GM18858 (cell line): Measurements from ENCODE around the gene B4GALNT3.

Experiments
- ATAC-seq: cut with Tn5 transposase; IDR thresholded peaks from one replicate; pipeline ENCODE4 v1.9.1; 2021; ENCODE audit not compliant: unreplicated experiment

B4GALNT3 gene

DNA sequence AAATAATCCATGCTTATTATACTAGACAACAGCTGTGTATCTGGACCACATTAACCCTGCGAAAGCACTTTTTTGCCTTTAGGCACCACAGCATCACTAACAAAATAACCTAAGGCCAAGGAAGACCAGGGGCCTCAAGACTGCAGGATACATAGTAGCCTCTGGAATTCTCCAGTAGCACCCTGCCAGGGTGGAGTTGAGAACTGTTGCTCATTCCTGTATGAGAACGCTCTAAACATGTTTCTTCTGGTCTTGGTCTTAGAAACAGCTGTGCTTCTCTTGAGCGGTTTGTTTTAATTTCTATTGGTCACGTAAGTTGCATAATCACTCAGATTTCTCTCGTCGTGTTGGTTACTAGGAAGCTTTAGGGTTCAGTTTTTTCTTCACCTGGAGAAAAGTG is 7.9 kb downstream of the B4GALNT3 start:
- no peak for ATAC-seq

DNA sequence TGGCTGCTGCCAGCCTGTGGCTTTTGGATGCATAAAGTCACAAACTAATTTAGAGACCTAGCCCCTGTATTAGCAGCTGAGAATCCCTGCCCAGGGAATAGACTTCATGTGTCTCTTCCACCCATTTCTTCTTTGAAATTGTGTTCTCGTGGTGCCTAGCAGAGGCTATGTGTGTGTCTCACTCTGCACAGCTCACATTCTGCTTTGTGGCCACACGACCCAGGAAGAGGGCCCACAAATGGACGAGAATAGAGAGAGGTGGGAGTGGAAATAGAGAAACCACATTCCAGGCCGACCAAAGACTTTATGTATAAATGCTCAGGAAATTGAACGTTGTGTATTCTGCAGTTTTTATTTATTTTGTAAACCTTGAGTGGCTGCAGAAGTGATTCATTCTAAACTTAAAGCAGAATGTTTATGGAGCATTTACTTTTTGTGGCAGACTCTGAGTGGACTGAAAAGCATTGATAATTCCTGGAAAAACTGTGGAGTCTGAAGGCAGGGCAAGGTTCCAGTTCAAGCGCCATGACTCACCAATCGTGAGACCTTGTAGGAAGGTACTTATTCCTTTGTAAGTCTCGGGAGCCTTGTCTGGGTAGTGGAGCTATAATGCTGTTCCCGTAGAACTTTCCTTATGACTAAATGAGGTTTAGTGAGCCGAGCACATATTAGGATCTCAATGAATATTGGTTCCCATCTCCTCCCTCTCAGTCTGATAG is 9.1 kb downstream of the B4GALNT3 start:
- ATAC-seq, result no peak

DNA sequence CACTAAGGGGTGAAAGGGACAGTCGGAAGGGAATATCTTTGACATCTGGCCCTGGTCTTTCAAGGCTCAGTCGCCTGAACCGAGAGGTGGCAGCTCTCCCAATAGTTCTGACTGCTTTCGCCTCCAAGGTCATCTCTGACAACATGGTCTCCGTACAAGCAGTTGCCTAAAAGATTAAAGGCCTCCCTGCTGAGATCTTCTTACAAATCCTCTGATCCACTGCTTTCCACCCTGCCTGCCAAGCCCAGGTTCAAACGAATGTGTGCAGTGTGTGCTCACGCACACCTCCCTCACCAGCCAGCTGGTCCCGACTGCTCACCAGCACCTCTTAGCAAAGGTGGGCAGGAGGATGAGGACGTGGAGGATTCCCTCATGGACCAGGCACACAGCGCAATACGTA is 10.4 kb downstream of the B4GALNT3 start:
- ATAC-seq, result no peak

DNA sequence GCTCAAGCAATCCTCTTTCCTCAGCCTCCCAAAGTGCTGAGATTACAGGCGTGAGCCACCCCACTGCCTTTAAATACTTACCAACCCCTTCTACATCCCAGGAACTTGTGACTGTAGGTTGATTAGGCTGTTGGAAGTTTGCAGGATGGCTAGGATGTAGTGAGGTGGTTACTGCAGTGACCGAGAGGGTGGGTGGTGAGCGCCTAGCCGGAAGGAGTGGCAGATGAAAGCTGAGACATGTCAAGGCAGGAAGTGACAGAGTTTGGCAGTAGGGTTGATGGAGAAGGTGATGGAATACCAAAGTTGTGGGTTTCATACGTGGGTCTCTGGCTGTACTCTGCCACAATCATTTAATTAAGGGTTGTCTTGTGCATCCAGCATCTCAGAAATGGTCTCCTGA is 13.5 kb downstream of the B4GALNT3 start:
- no peak for ATAC-seq

DNA sequence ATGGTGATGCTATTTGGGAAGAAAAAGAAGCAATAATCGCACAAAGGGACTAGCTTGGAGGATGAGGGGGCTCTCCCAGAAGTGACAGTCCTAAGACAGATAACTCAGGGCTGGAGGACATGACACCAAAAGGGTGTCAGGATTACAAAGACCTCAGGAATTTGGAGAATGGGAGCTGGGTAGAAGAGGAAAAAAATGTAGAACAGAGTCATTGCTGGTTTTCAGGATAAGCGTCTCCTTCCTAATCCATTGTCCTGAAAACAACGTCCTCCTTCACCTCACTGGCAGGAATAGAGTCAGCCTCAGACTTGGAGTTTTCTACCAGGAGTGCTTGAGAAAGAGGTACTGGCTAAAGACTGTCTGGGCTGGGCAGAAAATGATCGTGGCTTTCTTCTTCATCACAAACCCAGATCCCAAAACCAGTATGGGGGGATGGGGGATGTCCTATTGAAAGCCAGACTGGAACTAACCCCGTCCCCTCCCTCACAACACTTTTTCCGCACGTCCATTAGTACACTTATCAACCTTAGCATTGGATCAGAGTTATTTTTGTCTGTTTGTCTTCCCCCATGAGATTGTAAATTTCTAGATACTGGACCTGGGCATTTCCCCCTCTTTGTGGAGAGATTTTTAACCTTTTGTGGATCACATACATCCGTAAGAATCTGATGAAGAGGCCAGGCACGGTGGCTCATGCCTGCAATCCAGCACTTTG is 14.3 kb downstream of the B4GALNT3 start:
- ATAC-seq, result no peak

DNA sequence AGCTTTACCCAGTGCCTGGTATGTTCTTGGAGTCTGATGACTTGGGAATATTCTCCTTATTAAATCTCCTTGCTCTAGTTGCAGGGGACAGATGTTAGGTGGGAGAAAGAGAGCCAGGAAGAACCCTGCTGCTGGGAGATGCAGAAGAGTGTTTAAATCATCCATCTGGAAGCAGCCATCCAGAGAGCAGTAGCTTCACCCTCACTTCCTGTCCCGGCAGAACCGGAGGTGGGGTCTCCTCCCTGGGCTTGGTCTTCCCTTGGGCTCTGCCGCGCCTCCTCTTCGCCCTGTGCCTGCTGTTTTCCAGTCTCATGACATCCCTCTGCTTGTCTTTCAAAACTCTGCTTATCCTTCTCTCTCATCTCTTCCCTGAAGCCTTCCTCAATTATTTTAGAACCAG is 15.5 kb downstream of the B4GALNT3 start:
- no peak for ATAC-seq

DNA sequence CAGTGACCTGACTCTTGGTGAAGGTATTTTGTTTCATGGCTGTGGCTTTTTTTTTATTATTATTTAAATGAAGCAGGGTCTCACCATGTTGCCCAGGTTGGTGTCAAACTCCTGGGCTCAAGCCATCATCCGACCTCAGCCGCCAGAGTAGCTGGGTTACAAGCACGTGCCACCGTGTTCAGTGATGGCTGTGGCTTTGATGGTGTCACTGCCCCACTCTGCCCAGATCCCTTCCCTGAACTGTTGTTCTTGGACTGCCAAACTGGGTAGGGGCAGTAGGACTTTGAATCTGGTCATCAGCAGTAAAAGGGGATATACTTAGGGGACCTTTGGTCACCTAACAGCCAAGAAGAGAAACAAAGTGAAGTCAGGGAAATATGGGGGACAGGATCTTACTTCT is 19.4 kb downstream of the B4GALNT3 start:
- ATAC-seq, result no peak

DNA sequence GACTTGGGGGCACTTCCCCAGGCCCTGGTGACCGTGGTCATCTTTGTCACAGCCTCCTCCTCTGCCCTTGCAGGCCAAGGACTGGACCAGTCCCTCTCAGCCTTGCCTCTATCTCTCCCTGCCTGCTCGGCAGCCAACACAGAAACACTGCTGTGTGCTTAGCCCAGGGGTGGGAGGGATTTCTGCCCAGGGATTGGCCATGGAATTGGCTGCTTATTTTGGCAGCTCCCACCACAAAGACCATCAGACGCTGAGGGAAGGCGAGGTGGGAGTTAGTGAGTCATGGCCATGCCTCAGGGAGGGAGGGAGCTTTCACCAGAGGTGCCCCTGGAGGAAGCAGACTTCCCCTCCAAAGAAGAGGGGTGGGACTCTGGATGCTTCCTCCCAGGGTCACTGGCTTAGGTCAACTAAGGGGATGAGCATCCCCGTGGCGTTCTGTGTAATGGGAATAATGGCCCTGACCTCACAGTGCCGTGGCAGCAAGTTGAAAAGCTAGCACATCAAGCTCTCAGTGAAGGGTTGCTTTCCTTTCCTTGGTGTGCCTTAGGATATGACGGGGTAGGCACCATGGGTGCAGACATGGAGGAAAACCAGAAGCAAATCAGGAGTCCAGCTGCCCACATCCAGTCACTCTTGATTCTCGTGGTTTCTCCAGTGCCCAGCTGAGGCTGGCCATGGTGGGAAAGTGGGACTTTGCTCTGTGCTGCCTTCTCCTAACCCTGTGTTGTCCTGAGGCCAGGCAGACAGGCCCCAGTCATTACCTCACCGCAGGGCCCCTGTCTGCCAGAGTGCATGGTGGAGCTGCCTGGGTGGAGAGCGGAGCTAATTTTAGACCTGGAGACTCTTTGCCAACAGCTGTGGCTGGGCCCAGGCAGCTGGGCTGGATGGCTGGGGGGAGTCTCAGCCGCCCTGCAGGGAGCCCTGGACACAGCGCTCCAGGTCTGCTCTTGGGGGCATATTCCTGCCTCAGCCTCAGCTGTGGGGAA is 21.4 kb downstream of the B4GALNT3 start:
- ATAC-seq, result no peak

DNA sequence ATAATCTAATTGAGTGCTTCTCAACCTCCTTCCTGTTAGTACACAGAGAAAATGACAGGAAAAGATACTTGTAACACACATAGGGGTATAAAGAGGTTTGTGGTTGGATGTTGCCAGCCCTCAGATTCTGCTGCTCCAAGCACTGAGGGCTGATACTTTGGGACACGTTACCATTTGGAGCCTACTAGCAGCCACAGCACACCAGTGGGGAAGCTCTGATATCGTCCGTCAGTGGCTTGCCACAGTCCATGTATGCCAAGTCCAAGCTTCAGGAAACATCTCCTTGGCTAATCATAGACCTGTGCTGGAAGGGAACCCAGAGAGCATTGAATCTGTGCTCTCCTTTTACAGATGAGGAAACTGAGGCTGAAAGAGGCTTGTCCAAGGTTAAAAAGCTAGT is 22.3 kb downstream of the B4GALNT3 start:
- ATAC-seq, result no peak

DNA sequence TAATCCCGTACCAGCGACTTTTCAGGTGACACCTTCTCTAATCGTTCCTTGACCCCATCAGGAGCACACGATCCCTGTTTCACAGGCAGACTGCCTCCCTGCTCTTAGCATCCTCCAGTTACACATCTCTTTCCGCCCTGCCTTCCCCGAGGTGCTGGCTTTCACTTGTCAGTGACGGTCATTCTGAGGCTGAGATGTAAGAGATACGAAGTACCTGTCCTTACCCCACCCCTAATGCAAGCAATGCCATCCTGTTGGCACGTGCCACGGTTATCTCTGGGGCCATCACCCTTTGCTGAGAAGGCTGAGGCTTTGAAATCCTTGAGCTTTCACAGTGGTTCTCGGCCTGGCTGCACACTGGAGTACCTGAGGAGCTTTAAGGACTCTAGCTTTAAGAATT is 24.4 kb downstream of the B4GALNT3 start:
- no peak for ATAC-seq

DNA sequence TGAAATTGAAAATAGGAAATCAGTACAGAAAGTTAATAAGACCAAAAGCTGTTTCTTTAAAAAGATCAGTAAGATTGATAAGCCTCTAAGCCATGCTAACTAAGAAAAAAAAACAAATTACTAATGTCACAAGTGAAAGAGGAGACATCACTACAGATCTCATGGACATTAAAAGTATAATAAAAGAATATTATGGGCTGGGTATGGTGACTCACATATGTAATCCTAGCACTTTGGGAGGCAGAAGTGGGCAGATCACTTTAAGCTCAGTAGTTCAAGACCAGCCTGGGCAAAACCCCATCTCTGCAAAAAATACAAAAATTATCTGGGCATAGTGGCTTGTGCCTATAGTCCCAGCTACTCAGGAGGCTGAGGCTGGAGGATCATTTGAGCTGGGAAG is 30.5 kb downstream of the B4GALNT3 start:
- no peak for ATAC-seq

DNA sequence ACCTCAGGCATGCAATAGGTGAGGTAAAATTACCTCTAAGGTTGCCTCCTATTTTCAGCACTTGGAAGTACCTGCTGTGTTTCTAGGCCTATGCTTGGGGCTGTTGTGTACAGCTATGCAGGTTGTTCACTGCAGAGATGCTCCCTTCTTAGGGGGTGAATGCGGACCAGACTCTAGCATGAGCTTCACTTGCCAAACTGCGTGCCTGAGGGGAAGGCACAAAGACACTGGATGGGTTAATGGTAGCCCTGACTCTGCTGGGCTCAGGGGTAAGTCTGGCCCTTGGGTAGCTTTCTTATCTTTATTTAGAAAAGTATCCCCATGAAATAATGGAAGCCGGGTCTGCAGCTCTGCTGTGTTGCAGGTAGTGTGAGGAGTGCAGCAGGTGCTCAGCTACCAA is 35.7 kb downstream of the B4GALNT3 start:
- no peak for ATAC-seq

DNA sequence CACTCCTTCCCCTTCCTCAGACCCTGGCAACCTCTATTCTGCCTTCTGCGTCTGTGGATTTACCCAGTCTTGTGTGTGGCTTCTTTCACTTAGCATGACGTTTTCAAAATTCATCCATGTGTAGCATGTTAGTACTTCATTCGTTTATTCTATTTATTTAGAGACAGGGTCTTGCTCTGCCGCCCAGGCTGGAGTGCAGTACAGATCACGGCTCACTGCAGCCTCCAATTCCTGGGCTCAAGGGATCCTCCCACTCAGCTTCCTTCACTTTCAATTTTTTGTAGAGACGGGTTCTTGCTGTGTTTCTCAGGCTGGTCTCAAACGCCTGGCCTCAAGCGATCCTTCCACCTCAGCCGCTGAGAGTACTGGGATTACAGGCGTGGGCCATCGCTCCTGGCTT is 37.0 kb downstream of the B4GALNT3 start:
- no peak for ATAC-seq

DNA sequence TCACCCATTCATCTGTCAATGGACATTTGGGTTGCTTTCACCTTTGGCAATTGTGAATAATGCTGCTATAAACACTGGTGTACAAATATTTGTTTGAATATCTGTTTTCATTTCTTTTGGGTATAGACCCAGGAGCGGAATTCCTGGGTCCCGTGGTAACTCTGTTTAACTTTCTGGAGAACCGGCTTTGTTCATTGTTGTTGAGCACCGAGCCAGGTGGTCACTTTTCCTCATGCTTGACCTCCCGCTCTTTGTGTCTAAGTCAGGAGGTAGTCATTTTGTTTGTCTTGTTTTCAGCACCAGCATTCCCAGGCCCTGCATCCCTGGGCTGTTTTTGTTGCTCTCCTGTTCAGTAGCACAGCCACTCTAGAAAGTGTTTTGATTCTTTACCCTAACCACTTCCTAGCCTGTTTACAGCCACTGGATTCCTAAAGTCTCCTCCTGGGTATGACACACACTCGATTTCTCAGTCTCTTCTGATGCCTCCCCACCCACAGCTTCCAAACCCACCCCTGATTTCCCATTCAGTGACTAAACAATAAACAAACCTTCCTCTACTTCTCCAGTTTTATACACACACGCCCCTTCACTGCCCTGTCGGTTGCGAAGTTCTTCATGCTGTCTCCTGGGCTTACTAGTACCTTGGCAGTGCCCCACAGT is 37.9 kb downstream of the B4GALNT3 start:
- no peak for ATAC-seq

DNA sequence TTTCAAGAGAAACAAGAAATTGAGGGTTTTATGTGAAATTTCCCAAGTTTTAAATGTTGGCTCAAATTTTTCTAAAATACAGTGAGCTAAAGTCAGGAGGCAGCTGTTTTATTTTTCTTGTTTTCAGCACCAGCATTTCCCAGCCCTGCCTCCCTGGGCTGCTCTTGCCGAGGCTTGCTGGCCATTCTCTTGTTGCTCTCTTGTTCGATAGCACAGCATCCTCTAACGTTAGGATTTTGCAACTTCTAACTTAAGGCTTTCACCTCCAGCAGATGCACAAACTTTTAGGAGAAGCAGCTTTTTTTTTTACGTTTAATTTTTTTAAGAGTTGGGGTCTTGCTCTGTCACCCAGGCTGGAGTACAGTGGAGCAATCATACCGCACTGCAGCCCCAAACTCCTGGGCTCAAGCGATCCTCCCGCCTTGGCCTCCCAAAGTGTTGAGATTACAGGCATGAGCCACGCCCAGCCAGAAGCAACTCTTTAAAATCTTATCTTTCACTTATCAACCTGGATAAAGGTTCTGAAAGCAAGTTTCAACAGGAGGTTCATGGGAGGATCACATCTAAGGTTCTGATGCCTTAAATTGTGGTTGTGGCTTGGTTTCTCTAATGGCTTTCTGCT is 40.2 kb downstream of the B4GALNT3 start:
- no peak for ATAC-seq

DNA sequence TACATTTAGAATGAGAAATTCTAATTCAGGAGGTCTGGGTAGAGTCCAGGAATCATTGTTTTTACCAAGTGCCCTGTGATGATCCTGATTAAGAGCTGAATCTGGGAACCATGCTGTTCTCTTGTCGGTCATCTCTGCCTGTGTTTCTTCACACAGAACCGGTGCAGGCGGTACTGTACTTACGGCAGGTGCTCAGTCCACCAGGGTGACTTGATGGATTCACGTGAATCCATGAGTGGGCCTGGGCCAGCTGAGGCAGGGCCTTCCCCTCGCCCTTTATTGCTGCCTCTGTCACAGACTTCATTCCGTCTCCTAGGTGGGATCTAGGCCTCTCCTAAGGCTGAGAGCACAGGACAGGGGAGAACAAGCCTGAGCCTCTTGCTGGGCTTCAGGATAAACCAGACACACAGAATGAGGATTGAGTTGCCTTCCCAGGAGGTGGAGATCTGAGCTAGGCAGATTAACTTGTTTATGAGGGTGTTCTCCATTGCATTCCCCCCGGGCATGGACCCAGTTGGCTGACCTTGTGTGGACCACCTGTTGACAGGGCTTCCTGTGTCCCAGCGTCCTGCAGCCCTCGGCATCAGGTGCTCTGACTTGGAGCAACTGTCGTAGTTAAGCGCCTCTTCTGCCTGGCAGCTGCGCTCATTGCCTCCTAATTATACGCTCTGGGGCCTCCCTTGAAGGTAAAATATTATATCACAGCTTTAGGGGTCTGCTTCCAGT is 42.1 kb downstream of the B4GALNT3 start:
- no peak for ATAC-seq

DNA sequence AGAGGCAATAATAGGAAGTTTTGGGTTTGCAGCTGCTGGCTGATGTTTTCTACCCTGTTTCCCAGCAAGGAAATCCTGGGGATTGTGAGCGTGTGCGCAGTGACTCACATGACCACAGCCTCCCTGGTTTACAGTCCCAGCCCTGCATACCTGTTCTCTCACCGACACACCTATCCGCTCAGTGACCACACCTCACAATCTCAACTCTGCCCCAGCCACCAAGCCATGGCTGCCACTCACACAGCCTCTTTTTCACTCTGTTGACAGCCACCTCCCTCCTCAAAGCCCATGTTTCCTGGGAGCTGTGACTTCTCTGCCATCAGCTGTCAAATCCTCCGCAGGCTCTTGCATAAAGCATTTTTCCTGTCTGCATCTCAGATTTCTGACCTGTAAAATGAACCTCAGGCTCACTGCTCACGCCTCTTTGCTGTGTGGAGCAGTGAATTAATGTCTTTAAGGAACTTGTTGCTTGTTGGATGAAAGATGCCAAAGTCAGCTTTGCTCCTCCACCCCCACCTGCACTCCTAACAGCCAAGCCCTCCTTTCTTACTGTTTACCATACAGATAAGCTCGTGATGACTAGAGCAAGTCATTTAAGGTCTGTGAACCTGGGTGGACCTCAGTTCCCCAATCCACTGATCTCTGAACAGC is 43.5 kb downstream of the B4GALNT3 start:
- ATAC-seq, result no peak

DNA sequence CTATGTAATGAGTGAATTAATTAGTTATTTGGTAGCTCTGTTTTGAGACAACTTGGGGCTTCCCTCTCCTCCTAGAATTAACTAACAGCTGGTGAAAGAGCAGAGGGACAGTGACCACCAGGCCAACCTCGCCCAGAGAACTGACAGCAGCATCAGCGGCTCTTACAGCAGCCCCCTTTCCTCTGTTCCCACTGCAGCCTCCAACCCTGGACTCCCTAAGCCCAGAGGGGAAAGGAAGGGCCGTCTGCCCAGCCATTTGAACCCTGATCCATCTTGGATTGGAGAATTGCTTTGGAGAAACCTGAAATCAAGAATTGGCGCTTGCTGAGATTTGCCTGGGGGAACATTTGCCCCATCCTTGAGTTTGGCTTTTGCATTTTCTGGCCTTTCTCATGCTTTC is 45.5 kb downstream of the B4GALNT3 start:
- no peak for ATAC-seq

DNA sequence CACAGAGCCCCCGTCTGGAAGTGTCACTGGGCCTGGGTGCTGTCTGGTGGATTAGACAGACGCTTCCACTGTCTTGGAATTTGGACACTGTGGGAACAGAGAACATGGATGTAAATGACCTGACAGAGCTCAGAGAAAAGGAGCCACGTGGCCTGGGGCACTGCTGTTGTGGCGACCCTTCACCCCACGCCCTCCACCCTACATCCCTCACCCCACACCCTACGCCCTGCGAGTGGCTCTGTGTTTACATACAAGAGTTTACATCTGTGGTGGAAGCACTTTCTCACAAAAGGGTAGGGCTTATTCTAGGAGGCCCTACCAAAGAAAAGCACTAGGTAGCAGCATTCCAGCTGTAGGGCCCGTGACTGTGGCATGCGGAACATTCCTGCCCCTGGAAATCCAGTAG is 47.7 kb downstream of the B4GALNT3 start:
- no peak for ATAC-seq
